MM.1S (cell line): Measurements from ENCODE around the gene SSC4D.
"Not testable (repeated sequence)": the region's sequence is repeated elsewhere in the genome, so short reads cannot be mapped to it uniquely, and the experiment has no call there.

Experiments
- DNase-seq: peaks from one replicate; pipeline ENCODE4 v3.0.0-alpha.2; 2015
- H2AFZ ChIP-seq: fragments of 300-600 bp; sonication (generic); 2 replicates; pipeline ENCODE4 v1.6.0; 2016; ENCODE audit warnings: antibody characterized with exemption, low read length
- H3F3A ChIP-seq: fragments of 300-600 bp; sonication (generic); 2 replicates; pipeline ENCODE4 v1.6.1; 2016; ENCODE audit warnings: mild to moderate bottlenecking, antibody characterized with exemption, low read length, moderate library complexity, mixed read lengths; ENCODE audit not compliant: insufficient read depth
- H3K27ac ChIP-seq: fragments of 300-600 bp; sonication (generic); 2 replicates; pipeline ENCODE4 v1.5.1; 2016; ENCODE audit warnings: mild to moderate bottlenecking, low read length
- H3K27me3 ChIP-seq: fragments of 300-600 bp; sonication (generic); replicated peaks from 2 replicates; pipeline ENCODE4 v1.6.0; 2016; ENCODE audit warnings: low read length; ENCODE audit not compliant: insufficient read depth
- H3K36me3 ChIP-seq: fragments of 300-600 bp; sonication (generic); replicated peaks from 2 replicates; pipeline ENCODE4 v1.6.1; 2016; ENCODE audit warnings: mild to moderate bottlenecking, low read length, mixed read lengths; ENCODE audit not compliant: insufficient read depth
- H3K4me1 ChIP-seq: fragments of 300-600 bp; sonication (generic); 2 replicates; pipeline ENCODE4 v1.6.1; 2016; ENCODE audit warnings: low read length, mixed read lengths
- H3K4me2 ChIP-seq: fragments of 300-600 bp; sonication (generic); 2 replicates; pipeline ENCODE4 v1.6.0; 2016; ENCODE audit warnings: low read depth, low read length
- H3K4me3 ChIP-seq: fragments of 300-600 bp; sonication (generic); 2 replicates; pipeline ENCODE4 v1.5.1; 2016; ENCODE audit warnings: low read length, mixed read lengths
- H3K79me2 ChIP-seq: fragments of 300-600 bp; sonication (generic); 2 replicates; pipeline ENCODE4 v1.6.1; 2016; ENCODE audit warnings: mixed run types, low read length, mixed read lengths
- H3K9ac ChIP-seq: fragments of 300-600 bp; sonication (generic); 2 replicates; pipeline ENCODE4 v1.6.1; 2016; ENCODE audit warnings: low read length, mixed read lengths
- H3K9me2 ChIP-seq: fragments of 300-600 bp; sonication (generic); replicated peaks from 2 replicates; pipeline ENCODE4 v1.6.1; 2016; ENCODE audit warnings: mild to moderate bottlenecking, low read length, mixed read lengths; ENCODE audit not compliant: insufficient read depth
- H3K9me3 ChIP-seq: fragments of 300-600 bp; sonication (generic); replicated peaks from 2 replicates; pipeline ENCODE4 v1.6.1; 2016; ENCODE audit warnings: mild to moderate bottlenecking, low read length, mixed read lengths; ENCODE audit not compliant: insufficient read depth
- H4K20me1 ChIP-seq: fragments of 300-600 bp; sonication (generic); 2 replicates; pipeline ENCODE4 v1.6.1; 2016; ENCODE audit warnings: mild to moderate bottlenecking, low read length, moderate library complexity, mixed read lengths; ENCODE audit not compliant: insufficient read depth
- EZH2 ChIP-seq: fragments of 300-600 bp; sonication (generic); optimal IDR thresholded peaks from 2 replicates; pipeline ENCODE3; 2017; ENCODE audit warnings: low read depth, mild to moderate bottlenecking, antibody characterized with exemption, low read length, mixed read lengths
- EZH2phosphoT487 ChIP-seq: fragments of 300-600 bp; sonication (generic); IDR thresholded peaks from 2 replicates; pipeline ENCODE4 v1.6.1; 2018; ENCODE audit warnings: antibody characterized with exemption, low read length
- TF ChIP-seq, protein P1 (sequence below): fragments of 300-600 bp; sonication (generic); IDR thresholded peaks from 2 replicates; pipeline ENCODE4 v1.5.1; 2016; ENCODE audit warnings: antibody characterized with exemption, low read length, mixed read lengths

The SSC4D gene

DNA sequence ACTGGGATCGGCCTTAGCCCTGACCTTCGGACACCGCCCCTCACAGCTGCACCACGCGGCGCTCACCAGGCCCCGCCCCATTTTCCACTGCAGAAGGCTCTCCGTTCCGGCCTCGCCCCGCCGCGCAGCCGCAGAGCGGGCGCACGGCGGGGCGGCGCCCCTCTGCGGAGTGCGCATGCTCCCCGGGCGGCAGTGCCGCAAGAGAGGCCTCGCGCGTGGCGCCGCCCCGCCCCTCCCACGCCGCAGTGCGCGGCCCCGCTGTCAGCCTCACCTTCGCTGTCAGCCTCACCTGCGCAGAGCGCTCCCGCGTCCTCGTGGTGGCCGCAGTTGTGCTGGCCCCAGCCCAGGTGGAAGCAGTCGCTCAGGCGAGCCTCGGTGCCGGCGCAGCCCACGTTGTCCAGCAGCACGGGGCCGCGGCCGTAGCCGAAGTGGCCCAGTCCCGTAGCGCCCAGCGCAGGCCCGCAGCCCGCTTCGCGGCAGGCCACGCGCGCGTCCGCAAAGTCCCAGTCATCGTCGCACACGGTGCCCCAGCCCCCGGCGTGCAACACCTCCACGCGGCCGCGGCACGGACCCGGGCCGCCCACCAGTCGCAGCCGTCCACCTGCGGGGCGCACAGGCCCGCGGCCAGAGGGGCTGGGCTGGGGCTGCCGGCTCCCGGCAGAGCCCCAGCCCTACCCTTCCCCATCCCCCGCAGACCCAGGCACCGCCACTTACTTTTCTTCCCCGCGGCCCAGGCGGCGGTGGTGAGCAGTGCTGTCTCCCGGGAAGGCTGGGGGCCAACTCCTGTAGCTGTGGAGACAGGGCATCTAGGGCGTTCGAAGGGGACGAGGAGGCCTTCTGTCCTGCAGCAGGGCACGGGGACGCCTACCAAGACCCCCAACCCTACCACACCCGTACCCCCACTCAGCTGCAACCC lies 16.1 kb downstream of the SSC4D start:
- TF ChIP-seq, protein P1, sequence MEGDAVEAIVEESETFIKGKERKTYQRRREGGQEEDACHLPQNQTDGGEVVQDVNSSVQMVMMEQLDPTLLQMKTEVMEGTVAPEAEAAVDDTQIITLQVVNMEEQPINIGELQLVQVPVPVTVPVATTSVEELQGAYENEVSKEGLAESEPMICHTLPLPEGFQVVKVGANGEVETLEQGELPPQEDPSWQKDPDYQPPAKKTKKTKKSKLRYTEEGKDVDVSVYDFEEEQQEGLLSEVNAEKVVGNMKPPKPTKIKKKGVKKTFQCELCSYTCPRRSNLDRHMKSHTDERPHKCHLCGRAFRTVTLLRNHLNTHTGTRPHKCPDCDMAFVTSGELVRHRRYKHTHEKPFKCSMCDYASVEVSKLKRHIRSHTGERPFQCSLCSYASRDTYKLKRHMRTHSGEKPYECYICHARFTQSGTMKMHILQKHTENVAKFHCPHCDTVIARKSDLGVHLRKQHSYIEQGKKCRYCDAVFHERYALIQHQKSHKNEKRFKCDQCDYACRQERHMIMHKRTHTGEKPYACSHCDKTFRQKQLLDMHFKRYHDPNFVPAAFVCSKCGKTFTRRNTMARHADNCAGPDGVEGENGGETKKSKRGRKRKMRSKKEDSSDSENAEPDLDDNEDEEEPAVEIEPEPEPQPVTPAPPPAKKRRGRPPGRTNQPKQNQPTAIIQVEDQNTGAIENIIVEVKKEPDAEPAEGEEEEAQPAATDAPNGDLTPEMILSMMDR: no peak
- TF ChIP-seq EZH2: no peak
- TF ChIP-seq EZH2phosphoT487: no peak
- H4K20me1 ChIP-seq: no peaks in the 10 kb centered on the region

DNA sequence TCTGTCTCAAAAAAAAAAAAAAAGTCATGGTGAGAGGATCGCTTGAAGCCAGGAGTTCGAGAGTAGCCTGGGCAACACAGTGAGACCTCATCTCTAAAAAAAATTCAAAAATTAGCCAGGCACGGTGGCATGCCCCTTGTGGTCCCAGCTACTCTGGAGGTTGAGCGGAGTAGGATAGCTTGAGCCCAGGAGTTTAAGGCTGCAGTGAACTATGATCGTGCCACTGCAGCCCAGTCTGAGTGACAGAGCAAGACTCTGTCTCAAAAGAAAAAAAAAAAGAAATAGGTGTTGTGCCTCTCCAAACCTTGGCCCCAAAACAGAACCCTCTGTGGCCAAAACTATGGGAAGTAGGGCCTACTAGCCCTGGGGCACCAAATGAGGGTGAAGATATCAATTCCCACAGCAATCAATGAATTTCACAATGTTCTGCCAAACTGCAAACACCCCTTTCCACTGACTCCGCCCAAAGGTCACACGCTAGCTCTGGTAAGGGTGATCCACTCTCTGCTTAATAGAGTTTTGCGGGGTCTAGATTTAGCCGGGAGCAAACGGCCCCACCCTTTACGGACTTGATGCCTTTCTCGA lies 16.9 kb downstream of the SSC4D start:
- no peaks in the 10 kb centered on the region for H3K79me2 ChIP-seq
- H3K4me2 ChIP-seq: peak overlapping the region; percentile 72
- TF ChIP-seq EZH2phosphoT487 (no peak), EZH2 (no peak)
- TF ChIP-seq, protein P1: no peak
- peak overlapping the region; percentile 47 for H2AFZ ChIP-seq
- no peaks in the 10 kb centered on the region for H3K36me3 ChIP-seq
- peaks cover 26% of the 10 kb centered on the region for H3K4me1 ChIP-seq
- H3F3A ChIP-seq: peaks cover 4% of the 10 kb centered on the region; the same call in 1 of the 2 replicates
- peak overlapping the region; percentile 20; the same call in 1 of the 2 replicates for H3K27ac ChIP-seq
- DNase-seq: no peak
- peak overlapping the region; percentile 42 for H3K4me3 ChIP-seq
- H3K9me3 ChIP-seq: no peaks in the 10 kb centered on the region
- no peaks in the 10 kb centered on the region for H3K27me3 ChIP-seq
- no peaks in the 10 kb centered on the region for H3K9me2 ChIP-seq
- H4K20me1 ChIP-seq: no peaks in the 10 kb centered on the region
- H3K9ac ChIP-seq: peak overlapping the region; percentile 33; the same call in 1 of the 2 replicates

More for the DNA sequence above, 16.1 kb downstream of the SSC4D start:
- peaks cover 4% of the 10 kb centered on the region; the same call in 1 of the 2 replicates for H3F3A ChIP-seq
- H3K4me2 ChIP-seq: peak overlapping the region; percentile 100
- H2AFZ ChIP-seq: peak overlapping the region; percentile 95
- no peaks in the 10 kb centered on the region for H3K9me2 ChIP-seq
- H3K4me1 ChIP-seq: peaks cover 28% of the 10 kb centered on the region
- no peaks in the 10 kb centered on the region for H3K79me2 ChIP-seq
- DNase-seq: peak; percentile 95
- no peaks in the 10 kb centered on the region for H3K36me3 ChIP-seq
- peak overlapping the region; percentile 85 for H3K9ac ChIP-seq
- H3K27me3 ChIP-seq: no peaks in the 10 kb centered on the region
- H3K27ac ChIP-seq: peak overlapping the region; percentile 39; the same call in 1 of the 2 replicates
- H3K9me3 ChIP-seq: no peaks in the 10 kb centered on the region
- H3K4me3 ChIP-seq: peak overlapping the region; percentile 93

DNA sequence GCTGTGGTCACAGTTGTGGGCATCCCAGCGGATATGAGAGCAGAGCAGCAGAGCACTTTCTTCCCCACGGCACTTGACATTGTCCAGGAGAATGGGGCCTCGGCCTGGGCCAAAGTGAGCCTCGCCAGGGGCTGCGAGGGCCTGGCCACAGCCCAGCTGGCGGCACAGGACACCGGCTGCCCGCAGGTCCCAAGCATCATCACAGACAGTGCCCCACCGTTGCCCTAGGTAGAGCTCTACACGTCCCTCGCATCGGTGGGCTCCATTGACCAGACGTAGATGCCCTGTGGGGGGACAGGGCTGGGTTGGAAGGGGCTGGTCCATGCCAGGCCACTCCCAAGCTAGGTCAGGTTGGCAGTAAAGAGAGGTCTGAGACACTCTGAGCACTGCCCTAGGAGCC lies 19.4 kb downstream of the SSC4D start:
- Histone ChIP-seq H3K4me2 (no peak overlapping the region), H3K27ac (peak overlapping the region; percentile 86; the same call in 1 of the 2 replicates)
- TF ChIP-seq, protein P1: no peak
- TF ChIP-seq EZH2: no peak
- TF ChIP-seq EZH2phosphoT487: no peak

DNA sequence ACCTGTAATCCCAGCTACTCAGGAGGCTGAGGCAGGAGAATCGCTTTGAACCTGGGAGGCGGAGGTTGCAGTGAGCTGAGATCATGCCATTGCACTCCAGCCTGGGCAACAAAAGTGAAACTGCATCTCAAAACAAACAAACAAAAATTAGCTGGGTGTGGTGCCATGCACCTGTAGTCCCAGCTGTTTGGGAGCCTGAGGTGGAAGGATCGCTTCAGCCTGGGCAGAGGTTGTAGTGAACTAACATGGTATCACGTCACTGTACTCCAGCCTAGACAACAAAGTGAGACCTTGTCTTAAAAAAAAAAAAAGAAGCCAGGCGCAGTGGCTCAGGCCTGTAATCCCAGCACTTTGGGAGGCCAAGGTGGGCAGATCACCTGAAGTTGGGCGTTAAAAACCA lies 21.7 kb downstream of the SSC4D start:
- not testable (repeated sequence) for H3K79me2 ChIP-seq, H2AFZ ChIP-seq, H3K4me2 ChIP-seq, H3K9me2 ChIP-seq, H3K36me3 ChIP-seq, H3F3A ChIP-seq, H3K9me3 ChIP-seq, H3K9ac ChIP-seq, H3K4me3 ChIP-seq, H4K20me1 ChIP-seq, H3K27me3 ChIP-seq
- peak; percentile 72 for DNase-seq
- Histone ChIP-seq H3K4me1 (peaks cover 15% of the 10 kb centered on the region), H3K27ac (peak overlapping the region; percentile 86; the same call in 1 of the 2 replicates)

More for the DNA sequence above, 19.4 kb downstream of the SSC4D start:
- Histone ChIP-seq H4K20me1 (no peaks in the 10 kb centered on the region), H3K9ac (no peak overlapping the region), H3K36me3 (no peaks in the 10 kb centered on the region), H3K4me1 (peaks cover 19% of the 10 kb centered on the region), H3F3A (peaks cover 4% of the 10 kb centered on the region; the same call in 1 of the 2 replicates), H3K9me3 (no peaks in the 10 kb centered on the region), H3K27me3 (no peaks in the 10 kb centered on the region), H3K9me2 (no peaks in the 10 kb centered on the region), H2AFZ (no peak overlapping the region), H3K4me3 (no peak overlapping the region), H3K79me2 (no peaks in the 10 kb centered on the region)
- DNase-seq: no peak
